Measurements from ENCODE around the gene BMPR1A.

DNA sequence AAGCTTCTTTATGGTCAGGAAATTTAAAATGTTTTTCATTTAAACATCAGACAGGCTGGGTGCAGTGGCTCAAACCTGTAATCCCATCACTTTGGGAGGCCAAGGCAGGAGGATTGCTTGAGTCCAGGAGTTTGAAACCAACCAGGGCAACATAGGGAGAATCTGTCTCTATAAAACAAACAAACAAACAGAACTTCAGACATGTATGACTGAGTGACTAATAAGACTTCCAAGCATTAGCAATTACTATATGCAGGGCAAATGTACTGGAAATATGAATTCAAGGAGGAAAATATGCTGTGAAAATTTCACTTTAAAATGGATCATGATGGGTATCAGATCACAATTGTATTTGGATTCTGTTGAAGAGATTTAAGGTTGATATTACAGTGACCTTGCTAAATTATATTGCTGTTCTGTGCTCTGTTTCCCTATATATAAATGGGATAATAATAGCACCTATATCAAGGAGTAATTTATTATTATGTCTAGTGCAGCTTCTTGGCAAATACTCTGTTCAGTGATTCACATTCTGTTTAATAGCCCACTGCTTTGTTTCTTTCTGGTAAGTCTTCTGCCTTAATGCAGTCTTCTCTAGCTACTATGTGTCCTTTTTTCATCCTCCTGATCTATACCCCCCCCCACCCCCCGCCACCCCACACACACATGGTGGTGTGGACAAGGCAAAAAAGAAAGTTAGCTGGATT, 36.2 kb downstream of the BMPR1A start:
- TF ChIP-seq, protein P1, sequence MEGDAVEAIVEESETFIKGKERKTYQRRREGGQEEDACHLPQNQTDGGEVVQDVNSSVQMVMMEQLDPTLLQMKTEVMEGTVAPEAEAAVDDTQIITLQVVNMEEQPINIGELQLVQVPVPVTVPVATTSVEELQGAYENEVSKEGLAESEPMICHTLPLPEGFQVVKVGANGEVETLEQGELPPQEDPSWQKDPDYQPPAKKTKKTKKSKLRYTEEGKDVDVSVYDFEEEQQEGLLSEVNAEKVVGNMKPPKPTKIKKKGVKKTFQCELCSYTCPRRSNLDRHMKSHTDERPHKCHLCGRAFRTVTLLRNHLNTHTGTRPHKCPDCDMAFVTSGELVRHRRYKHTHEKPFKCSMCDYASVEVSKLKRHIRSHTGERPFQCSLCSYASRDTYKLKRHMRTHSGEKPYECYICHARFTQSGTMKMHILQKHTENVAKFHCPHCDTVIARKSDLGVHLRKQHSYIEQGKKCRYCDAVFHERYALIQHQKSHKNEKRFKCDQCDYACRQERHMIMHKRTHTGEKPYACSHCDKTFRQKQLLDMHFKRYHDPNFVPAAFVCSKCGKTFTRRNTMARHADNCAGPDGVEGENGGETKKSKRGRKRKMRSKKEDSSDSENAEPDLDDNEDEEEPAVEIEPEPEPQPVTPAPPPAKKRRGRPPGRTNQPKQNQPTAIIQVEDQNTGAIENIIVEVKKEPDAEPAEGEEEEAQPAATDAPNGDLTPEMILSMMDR (conservative IDR thresholded peaks at IDR 0.05; ENCODE audit: low read depth, low read length) = no peak
- TF ChIP-seq MAFK (IDR thresholded peaks at IDR 0.05; ENCODE audit: low read depth, low read length) (no peak), MAZ (IDR thresholded peaks at IDR 0.05; ENCODE audit: borderline replicate concordance, low read depth, low read length) (no peak), RAD21 (IDR thresholded peaks at IDR 0.05; ENCODE audit: low read length) (no peak), RCOR1 (IDR thresholded peaks at IDR 0.05; ENCODE audit: insufficient replicate concordance, low read length) (no peak), POLR2A (IDR thresholded peaks at IDR 0.05; ENCODE audit: low read depth, low read length) (no peak), CEBPB (IDR thresholded peaks at IDR 0.05; ENCODE audit: low read depth, low read length) (no peak), NFE2L2 (IDR thresholded peaks at IDR 0.05; ENCODE audit: low read depth, low read length) (no peak)
- TF ChIP-seq, protein P2, sequence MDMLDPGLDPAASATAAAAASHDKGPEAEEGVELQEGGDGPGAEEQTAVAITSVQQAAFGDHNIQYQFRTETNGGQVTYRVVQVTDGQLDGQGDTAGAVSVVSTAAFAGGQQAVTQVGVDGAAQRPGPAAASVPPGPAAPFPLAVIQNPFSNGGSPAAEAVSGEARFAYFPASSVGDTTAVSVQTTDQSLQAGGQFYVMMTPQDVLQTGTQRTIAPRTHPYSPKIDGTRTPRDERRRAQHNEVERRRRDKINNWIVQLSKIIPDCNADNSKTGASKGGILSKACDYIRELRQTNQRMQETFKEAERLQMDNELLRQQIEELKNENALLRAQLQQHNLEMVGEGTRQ (IDR thresholded peaks at IDR 0.05; ENCODE audit: low read depth, low read length) = no peak
